Measurements from ENCODE around the gene SLBP.

The SLBP gene

DNA sequence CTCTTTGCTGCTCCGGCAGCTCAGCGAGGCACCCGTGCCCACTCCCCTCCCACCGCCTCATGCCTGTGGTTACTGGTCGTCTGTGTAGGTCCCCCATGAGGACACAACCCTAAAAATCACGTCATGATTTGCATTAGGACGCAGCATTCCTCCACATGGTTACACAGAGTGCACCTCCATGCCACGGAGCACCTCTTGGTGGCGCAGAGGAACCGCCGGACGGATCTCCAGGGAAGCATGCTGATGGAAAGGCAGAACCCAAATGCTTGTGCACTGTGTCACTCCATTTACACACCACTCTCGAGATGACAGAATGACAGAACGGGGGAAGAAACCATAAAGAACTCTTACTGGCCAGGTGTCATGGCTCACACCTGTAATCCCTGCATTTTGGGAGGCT lies 50.4 kb downstream of the SLBP start:
- H3K4me3 ChIP-seq (ENCODE audit: low read depth, low read length): no peak overlapping the region
- no peaks in the 10 kb centered on the region for H3K36me3 ChIP-seq (ENCODE audit: control insufficient read depth, insufficient read depth, low read length)
- no peak overlapping the region for H2AFZ ChIP-seq
- no peak overlapping the region for H3K4me2 ChIP-seq (ENCODE audit: low read length)
- no peaks in the 10 kb centered on the region for H3K79me2 ChIP-seq
- no peaks in the 10 kb centered on the region for H3K4me1 ChIP-seq
- H3K27ac ChIP-seq: no peak overlapping the region
- no peaks in the 10 kb centered on the region for H3K27me3 ChIP-seq (ENCODE audit: control insufficient read depth, insufficient read depth, low read length)
- no peaks in the 10 kb centered on the region for H3K9me3 ChIP-seq (ENCODE audit: control insufficient read depth, low read length)
- TF ChIP-seq CTCF (IDR thresholded peaks at IDR 0.05): no peak
- H3K9ac ChIP-seq: no peak overlapping the region

GRCh38 chr4:1660948-1661677 lies 51.0 kb downstream of the SLBP start:
- Histone ChIP-seq H3K36me3 (ENCODE audit: control insufficient read depth, insufficient read depth, low read length) (no peaks in the 10 kb centered on the region), H3K4me3 (ENCODE audit: low read depth, low read length) (no peak overlapping the region), H3K4me2 (ENCODE audit: low read length) (no peak overlapping the region), H3K27ac (no peak overlapping the region), H3K27me3 (ENCODE audit: control insufficient read depth, insufficient read depth, low read length) (no peaks in the 10 kb centered on the region), H3K9ac (no peak overlapping the region), H3K79me2 (no peaks in the 10 kb centered on the region), H3K9me3 (ENCODE audit: control insufficient read depth, low read length) (no peaks in the 10 kb centered on the region), H2AFZ (no peak overlapping the region), H3K4me1 (no peaks in the 10 kb centered on the region)
- no peak for TF ChIP-seq CTCF (IDR thresholded peaks at IDR 0.05)

DNA sequence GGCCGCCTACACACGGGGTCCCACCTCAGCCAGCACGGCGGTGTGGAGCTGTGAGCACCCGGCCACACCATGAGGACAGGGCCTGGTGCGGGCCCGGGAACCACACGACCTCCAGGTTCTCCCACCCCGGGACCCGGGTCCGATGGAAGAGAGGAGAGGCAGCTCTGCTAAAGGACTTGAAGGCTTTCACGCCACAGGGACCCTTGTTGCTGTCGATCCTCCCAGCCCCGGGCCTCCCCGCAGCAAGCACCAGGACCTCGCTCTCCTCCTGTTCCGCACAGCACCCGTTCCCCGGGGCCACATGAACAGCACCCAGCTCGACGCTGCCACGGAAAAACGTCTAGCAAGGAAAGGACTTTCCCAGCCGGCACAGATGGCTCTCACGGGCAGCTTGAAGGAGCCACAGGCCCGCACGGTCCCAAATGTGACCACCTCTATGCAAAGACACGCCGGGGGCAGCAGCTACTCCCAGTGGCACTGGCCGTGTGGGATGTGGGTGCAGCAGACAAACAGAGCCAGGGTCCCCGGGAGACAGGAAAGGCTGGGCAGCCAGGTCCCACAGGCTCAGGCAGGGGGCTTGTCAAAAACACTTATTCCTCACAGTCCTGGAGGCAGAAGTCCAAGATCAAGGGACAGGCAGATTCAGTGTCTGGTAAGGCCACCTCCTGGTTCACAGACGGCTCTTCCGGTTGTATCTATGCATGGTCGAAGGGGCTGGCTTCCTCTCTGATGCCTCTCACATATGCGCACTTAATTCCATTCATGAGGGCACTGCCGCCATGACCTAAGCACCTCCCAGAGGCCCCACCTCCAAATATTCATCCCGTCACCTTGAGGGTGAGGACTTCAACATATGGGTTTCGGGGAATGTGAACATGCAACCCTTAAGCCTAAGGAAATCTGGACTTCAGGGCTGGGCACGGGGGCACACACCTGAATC lies 52.7 kb downstream of the SLBP start:
- Histone ChIP-seq H3K4me2 (ENCODE audit: low read length) (no peak overlapping the region), H3K9ac (no peak overlapping the region), H3K79me2 (no peaks in the 10 kb centered on the region), H3K27ac (no peak overlapping the region), H3K27me3 (ENCODE audit: control insufficient read depth, insufficient read depth, low read length) (no peaks in the 10 kb centered on the region), H3K36me3 (ENCODE audit: control insufficient read depth, insufficient read depth, low read length) (no peaks in the 10 kb centered on the region), H3K4me1 (no peaks in the 10 kb centered on the region), H3K4me3 (ENCODE audit: low read depth, low read length) (no peak overlapping the region), H2AFZ (no peak overlapping the region), H3K9me3 (ENCODE audit: control insufficient read depth, low read length) (no peaks in the 10 kb centered on the region)
- no peak for TF ChIP-seq CTCF (IDR thresholded peaks at IDR 0.05)

DNA sequence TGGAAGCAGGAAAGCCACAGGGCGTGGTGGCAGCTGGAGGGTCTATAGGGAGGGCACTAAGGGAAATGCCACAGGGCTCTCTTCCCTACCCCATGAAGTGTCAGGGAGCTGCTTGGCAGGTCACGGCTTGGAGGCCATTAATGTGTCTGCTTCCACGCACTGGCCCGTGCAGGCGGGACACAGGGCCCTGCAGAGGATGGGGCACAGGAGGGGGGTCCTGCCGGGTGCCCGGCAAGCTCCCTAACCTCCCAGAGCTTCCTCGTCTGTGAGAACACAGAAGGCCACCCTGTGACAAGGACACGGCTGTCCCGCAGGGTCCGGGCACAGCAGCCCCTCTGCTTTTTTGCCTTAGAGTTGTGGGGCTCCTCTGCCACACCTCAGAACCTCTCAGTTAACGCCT lies 53.5 kb downstream of the SLBP start:
- no peak overlapping the region for H3K9ac ChIP-seq
- H3K27me3 ChIP-seq (ENCODE audit: control insufficient read depth, insufficient read depth, low read length): no peaks in the 10 kb centered on the region
- H3K79me2 ChIP-seq: no peaks in the 10 kb centered on the region
- H3K36me3 ChIP-seq (ENCODE audit: control insufficient read depth, insufficient read depth, low read length): no peaks in the 10 kb centered on the region
- H3K4me3 ChIP-seq (ENCODE audit: low read depth, low read length): no peak overlapping the region
- no peak for TF ChIP-seq CTCF (IDR thresholded peaks at IDR 0.05)
- H2AFZ ChIP-seq: no peak overlapping the region
- H3K4me1 ChIP-seq: no peaks in the 10 kb centered on the region
- no peak overlapping the region for H3K4me2 ChIP-seq (ENCODE audit: low read length)
- H3K9me3 ChIP-seq (ENCODE audit: control insufficient read depth, low read length): no peaks in the 10 kb centered on the region
- no peak overlapping the region for H3K27ac ChIP-seq
